ENCODE results near the gene ISCU. TPM values are rescaled to one million over a fixed set of nuclear protein-coding genes. Genes with fewer than 3 reads are reported as not detected.
"Not testable (repeated sequence)": the region's sequence is repeated elsewhere in the genome, so short reads cannot be mapped to it uniquely, and the experiment has no call there.

The ISCU gene
- total RNA-seq, 2 donors from 2014 or later = 66.1 to 85.3 TPM

- Mint-ChIP-seq H3K27me3 (no peaks in the 10 kb centered on the region), H3K27ac (peak overlapping the region; percentile 87 to 92), H3K4me3 (peak overlapping the region; percentile 70), H3K4me1 (ENCODE audit: low read depth in 2 of 2) (peaks cover 27 to 49% of the 10 kb centered on the region in 2 donors), H3K9me3 (no peaks in the 10 kb centered on the region), H3K36me3 (peaks cover 30% of the 10 kb centered on the region)
- DNase-seq (ENCODE audit: low spot score) (no peak), ATAC-seq (peak; percentile 66 to 86)
Measured at GRCh38 chr12:108568338-108569154, 6.2 kb downstream of the ISCU start.

- peaks cover 3 to 8% of the 10 kb centered on the region in 2 donors for H3K27me3 Mint-ChIP-seq
- H3K36me3 Mint-ChIP-seq = peaks cover 25% of the 10 kb centered on the region
- H3K9me3 Mint-ChIP-seq = no peaks in the 10 kb centered on the region
- H3K4me3 Mint-ChIP-seq = no peak overlapping the region
- H3K27ac Mint-ChIP-seq = peak overlapping the region; percentile 66 to 67
- peaks cover 38 to 56% of the 10 kb centered on the region in 2 donors for H3K4me1 Mint-ChIP-seq (ENCODE audit: low read depth in 2 of 2)
- ATAC-seq (no peak), DNase-seq (ENCODE audit: low spot score) (no peak)
Measured at GRCh38 chr12:108570743-108571608, 8.6 kb downstream of the ISCU start.

GRCh38 chr12:108571609-108572165 lies 9.3 kb downstream of the ISCU start:
- DNase-seq (ENCODE audit: low spot score) (no peak), ATAC-seq (no peak)
- H3K36me3 Mint-ChIP-seq = peaks cover 25% of the 10 kb centered on the region
- no peak overlapping the region for H3K4me3 Mint-ChIP-seq
- peaks cover 6 to 8% of the 10 kb centered on the region in 2 donors for H3K27me3 Mint-ChIP-seq
- H3K4me1 Mint-ChIP-seq (ENCODE audit: low read depth in 2 of 2) = peaks cover 39 to 56% of the 10 kb centered on the region in 2 donors
- H3K9me3 Mint-ChIP-seq = no peaks in the 10 kb centered on the region
- H3K27ac Mint-ChIP-seq = peak overlapping the region in 1 of 2 donors; percentile 68

GRCh38 chr12:108572166-108572790 lies 9.9 kb downstream of the ISCU start:
- Mint-ChIP-seq H3K4me3 (peak overlapping the region; percentile 63), H3K27ac (peak overlapping the region; percentile 68), H3K36me3 (peaks cover 21% of the 10 kb centered on the region), H3K4me1 (ENCODE audit: low read depth in 2 of 2) (peaks cover 38 to 53% of the 10 kb centered on the region in 2 donors), H3K27me3 (peaks cover 8% of the 10 kb centered on the region in 2 donors), H3K9me3 (no peaks in the 10 kb centered on the region)
- peak; percentile 17 to 26 for ATAC-seq
- no peak for DNase-seq (ENCODE audit: low spot score)

- Mint-ChIP-seq H3K4me3 (peak overlapping the region; percentile 63), H3K36me3 (peaks cover 13% of the 10 kb centered on the region), H3K4me1 (ENCODE audit: low read depth in 2 of 2) (peaks cover 35 to 48% of the 10 kb centered on the region in 2 donors), H3K27ac (peak overlapping the region; percentile 68), H3K27me3 (peaks cover 8% of the 10 kb centered on the region in 2 donors), H3K9me3 (peaks cover 2% of the 10 kb centered on the region)
- no peak for DNase-seq (ENCODE audit: low spot score)
- ATAC-seq = peak; percentile 80 to 90
Measured at GRCh38 chr12:108573317-108573716, 10.9 kb downstream of the ISCU start.

- Mint-ChIP-seq H3K4me3 (peak overlapping the region; percentile 11), H3K4me1 (ENCODE audit: low read depth in 2 of 2) (peaks cover 39 to 48% of the 10 kb centered on the region in 2 donors), H3K36me3 (peaks cover 13% of the 10 kb centered on the region), H3K27ac (peak overlapping the region in 1 of 2 donors; percentile 9), H3K9me3 (peaks cover 11% of the 10 kb centered on the region)
- ATAC-seq; H3K27me3 Mint-ChIP-seq; DNase-seq (ENCODE audit: low spot score): not testable (repeated sequence)
Measured at GRCh38 chr12:108574276-108574675, 11.9 kb downstream of the ISCU start.

- DNase-seq (ENCODE audit: low spot score) (no peak), ATAC-seq (no peak)
- Mint-ChIP-seq H3K27ac (no peak overlapping the region), H3K36me3 (peaks cover 12% of the 10 kb centered on the region), H3K4me1 (ENCODE audit: low read depth in 2 of 2) (peaks cover 42 to 49% of the 10 kb centered on the region in 2 donors), H3K27me3 (peaks cover 8% of the 10 kb centered on the region in 2 donors), H3K4me3 (no peak overlapping the region), H3K9me3 (peaks cover 11% of the 10 kb centered on the region)
Measured at GRCh38 chr12:108575199-108575912, 13.0 kb downstream of the ISCU start.

GRCh38 chr12:108576660-108577234 lies 14.4 kb downstream of the ISCU start:
- H3K36me3 Mint-ChIP-seq = peaks cover 12% of the 10 kb centered on the region
- no peak overlapping the region for H3K27ac Mint-ChIP-seq
- H3K4me3 Mint-ChIP-seq = no peak overlapping the region
- ATAC-seq = no peak
- H3K4me1 Mint-ChIP-seq (ENCODE audit: low read depth in 2 of 2) = peaks cover 40 to 42% of the 10 kb centered on the region in 2 donors
- DNase-seq (ENCODE audit: low spot score) = no peak
- H3K27me3 Mint-ChIP-seq = peaks cover 8% of the 10 kb centered on the region in 2 donors
- peaks cover 11% of the 10 kb centered on the region for H3K9me3 Mint-ChIP-seq

- H3K4me1 Mint-ChIP-seq (ENCODE audit: low read depth in 2 of 2) = peaks cover 35% of the 10 kb centered on the region in 2 donors
- H3K27me3 Mint-ChIP-seq = peaks cover 8% of the 10 kb centered on the region in 2 donors
- H3K36me3 Mint-ChIP-seq = peaks cover 12% of the 10 kb centered on the region
- peaks cover 11% of the 10 kb centered on the region for H3K9me3 Mint-ChIP-seq
- DNase-seq (ENCODE audit: low spot score) (no peak), ATAC-seq (no peak)
- no peak overlapping the region for H3K4me3 Mint-ChIP-seq
- H3K27ac Mint-ChIP-seq = no peak overlapping the region
Measured at GRCh38 chr12:108577458-108577857, 15.1 kb downstream of the ISCU start.

- no peak for ATAC-seq
- Mint-ChIP-seq H3K36me3 (peaks cover 12% of the 10 kb centered on the region), H3K27me3 (peaks cover 8% of the 10 kb centered on the region in 2 donors), H3K4me3 (no peak overlapping the region), H3K9me3 (peaks cover 11% of the 10 kb centered on the region), H3K27ac (peak overlapping the region in 1 of 2 donors; percentile 71), H3K4me1 (ENCODE audit: low read depth in 2 of 2) (peaks cover 27 to 30% of the 10 kb centered on the region in 2 donors)
- DNase-seq (ENCODE audit: low spot score) = peak; percentile 25
Measured at GRCh38 chr12:108578264-108578663, 15.9 kb downstream of the ISCU start.

GRCh38 chr12:108578813-108579212 lies 16.4 kb downstream of the ISCU start:
- ATAC-seq (peak in 1 of 2 donors; percentile 37), DNase-seq (ENCODE audit: low spot score) (peak; percentile 22)
- peaks cover 8% of the 10 kb centered on the region in 2 donors for H3K27me3 Mint-ChIP-seq
- peaks cover 23 to 27% of the 10 kb centered on the region in 2 donors for H3K4me1 Mint-ChIP-seq (ENCODE audit: low read depth in 2 of 2)
- peaks cover 12% of the 10 kb centered on the region for H3K36me3 Mint-ChIP-seq
- peak overlapping the region; percentile 55 to 71 for H3K27ac Mint-ChIP-seq
- H3K4me3 Mint-ChIP-seq = peak overlapping the region; percentile 15
- peaks cover 11% of the 10 kb centered on the region for H3K9me3 Mint-ChIP-seq

- H3K9me3 Mint-ChIP-seq = peaks cover 11% of the 10 kb centered on the region
- no peak overlapping the region for H3K4me3 Mint-ChIP-seq
- DNase-seq (ENCODE audit: low spot score) (no peak), ATAC-seq (no peak)
- H3K27ac Mint-ChIP-seq = peak overlapping the region in 1 of 2 donors; percentile 69
- H3K36me3 Mint-ChIP-seq = peaks cover 12% of the 10 kb centered on the region
- H3K4me1 Mint-ChIP-seq (ENCODE audit: low read depth in 2 of 2) = peaks cover 17% of the 10 kb centered on the region in 2 donors
- peaks cover 7 to 9% of the 10 kb centered on the region in 2 donors for H3K27me3 Mint-ChIP-seq
Measured at GRCh38 chr12:108580531-108580930, 18.1 kb downstream of the ISCU start.
